ENCODE measurements around the gene ZNF468. TPM values are rescaled to one million over a fixed set of nuclear protein-coding genes. Genes with fewer than 3 reads are reported as not detected.
"Not testable (repeated sequence)": the region's sequence is repeated elsewhere in the genome, so short reads cannot be mapped to it uniquely, and the experiment has no call there.

The ZNF468 gene
- total RNA-seq, 1 donor from 2014 or later: 11.5 TPM

DNA sequence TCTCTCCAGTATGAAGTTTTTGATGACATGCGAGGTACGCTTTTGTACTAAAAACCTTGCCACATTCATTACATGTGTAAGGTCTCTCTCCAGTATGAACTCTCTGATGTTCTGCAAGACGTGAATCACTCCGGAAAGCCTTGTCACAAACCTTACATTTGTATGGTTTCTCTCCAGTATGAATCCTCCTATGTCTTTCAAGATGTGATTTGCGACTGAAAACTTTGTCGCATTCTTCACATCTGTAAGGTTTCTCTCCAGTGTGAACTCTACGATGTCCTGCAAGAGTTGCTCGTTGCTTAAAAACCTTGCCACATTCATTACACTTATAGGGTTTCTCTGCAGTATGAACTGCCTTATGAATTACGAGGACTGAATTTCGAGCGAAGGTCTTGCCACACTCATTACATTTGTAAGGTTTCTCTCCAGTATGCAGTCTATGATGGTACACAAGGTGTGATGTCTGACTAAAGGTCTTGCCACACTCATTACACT lies 23.5 kb upstream of the ZNF468 start:
- no peak for DNase-seq (ENCODE audit: low spot score)
- TF ChIP-seq, protein P1, sequence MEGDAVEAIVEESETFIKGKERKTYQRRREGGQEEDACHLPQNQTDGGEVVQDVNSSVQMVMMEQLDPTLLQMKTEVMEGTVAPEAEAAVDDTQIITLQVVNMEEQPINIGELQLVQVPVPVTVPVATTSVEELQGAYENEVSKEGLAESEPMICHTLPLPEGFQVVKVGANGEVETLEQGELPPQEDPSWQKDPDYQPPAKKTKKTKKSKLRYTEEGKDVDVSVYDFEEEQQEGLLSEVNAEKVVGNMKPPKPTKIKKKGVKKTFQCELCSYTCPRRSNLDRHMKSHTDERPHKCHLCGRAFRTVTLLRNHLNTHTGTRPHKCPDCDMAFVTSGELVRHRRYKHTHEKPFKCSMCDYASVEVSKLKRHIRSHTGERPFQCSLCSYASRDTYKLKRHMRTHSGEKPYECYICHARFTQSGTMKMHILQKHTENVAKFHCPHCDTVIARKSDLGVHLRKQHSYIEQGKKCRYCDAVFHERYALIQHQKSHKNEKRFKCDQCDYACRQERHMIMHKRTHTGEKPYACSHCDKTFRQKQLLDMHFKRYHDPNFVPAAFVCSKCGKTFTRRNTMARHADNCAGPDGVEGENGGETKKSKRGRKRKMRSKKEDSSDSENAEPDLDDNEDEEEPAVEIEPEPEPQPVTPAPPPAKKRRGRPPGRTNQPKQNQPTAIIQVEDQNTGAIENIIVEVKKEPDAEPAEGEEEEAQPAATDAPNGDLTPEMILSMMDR (IDR thresholded peaks at IDR 0.05): no peak
- Mint-ChIP-seq H3K27me3 (ENCODE audit: low read depth) (no peaks in the 10 kb centered on the region), H3K4me1 (ENCODE audit: low read depth) (no peaks in the 10 kb centered on the region), H3K36me3 (ENCODE audit: low read depth) (peaks cover 76% of the 10 kb centered on the region), H3K4me3 (ENCODE audit: unreplicated experiment) (no peak overlapping the region), H3K27ac (ENCODE audit: unreplicated experiment) (no peak overlapping the region), H3K9me3 (ENCODE audit: low read depth) (peaks cover 55% of the 10 kb centered on the region)

DNA sequence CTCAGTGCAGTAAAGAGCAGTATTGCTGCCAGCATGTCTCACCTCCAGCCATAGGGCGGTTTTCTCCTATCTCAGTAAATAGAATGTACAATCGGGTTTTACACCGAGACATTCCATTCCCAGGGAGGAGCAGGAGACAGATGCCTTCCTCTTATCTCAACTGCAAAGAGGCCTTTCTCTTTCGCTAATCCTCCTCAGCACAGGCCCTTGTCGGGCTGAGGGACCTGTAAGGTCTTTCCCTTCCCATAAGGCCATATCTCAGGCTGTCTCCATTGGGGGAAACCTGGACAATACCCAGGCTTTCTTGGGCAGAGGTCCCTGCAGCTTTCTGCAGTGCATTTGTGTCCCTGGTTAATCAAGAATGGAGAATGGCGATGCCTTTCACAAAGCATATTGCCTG lies 15.6 kb upstream of the ZNF468 start:
- H3K4me1 Mint-ChIP-seq (ENCODE audit: low read depth); DNase-seq (ENCODE audit: low spot score); H3K27ac Mint-ChIP-seq (ENCODE audit: unreplicated experiment); H3K4me3 Mint-ChIP-seq (ENCODE audit: unreplicated experiment); H3K27me3 Mint-ChIP-seq (ENCODE audit: low read depth): not testable (repeated sequence)
- Mint-ChIP-seq H3K9me3 (ENCODE audit: low read depth) (peaks cover 16% of the 10 kb centered on the region), H3K36me3 (ENCODE audit: low read depth) (peaks cover 14% of the 10 kb centered on the region)

DNA sequence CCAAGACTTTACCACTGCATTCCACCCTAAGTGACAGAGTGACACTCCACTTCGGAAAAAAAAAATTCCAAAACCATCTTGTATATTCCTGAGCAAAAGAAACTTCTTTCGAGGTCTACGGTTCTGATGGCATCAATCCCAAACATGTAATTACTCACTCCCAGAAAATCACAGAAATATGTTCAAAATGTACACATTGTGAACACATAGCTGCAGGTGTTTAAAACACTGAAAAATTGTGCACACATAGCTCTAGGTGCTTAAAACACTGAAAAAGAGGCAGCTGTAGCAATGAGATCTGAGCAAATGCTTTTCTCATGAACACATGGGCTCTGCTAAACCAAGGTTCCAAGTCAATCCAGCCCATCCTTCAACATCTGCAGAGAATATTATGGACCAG lies 14.0 kb upstream of the ZNF468 start:
- Mint-ChIP-seq H3K4me1 (ENCODE audit: low read depth) (no peaks in the 10 kb centered on the region), H3K4me3 (ENCODE audit: unreplicated experiment) (no peak overlapping the region), H3K27ac (ENCODE audit: unreplicated experiment) (no peak overlapping the region), H3K9me3 (ENCODE audit: low read depth) (peaks cover 9% of the 10 kb centered on the region), H3K36me3 (ENCODE audit: low read depth) (peaks cover 6% of the 10 kb centered on the region), H3K27me3 (ENCODE audit: low read depth) (no peaks in the 10 kb centered on the region)
- TF ChIP-seq, protein P1 (IDR thresholded peaks at IDR 0.05): no peak
- DNase-seq (ENCODE audit: low spot score): no peak

DNA sequence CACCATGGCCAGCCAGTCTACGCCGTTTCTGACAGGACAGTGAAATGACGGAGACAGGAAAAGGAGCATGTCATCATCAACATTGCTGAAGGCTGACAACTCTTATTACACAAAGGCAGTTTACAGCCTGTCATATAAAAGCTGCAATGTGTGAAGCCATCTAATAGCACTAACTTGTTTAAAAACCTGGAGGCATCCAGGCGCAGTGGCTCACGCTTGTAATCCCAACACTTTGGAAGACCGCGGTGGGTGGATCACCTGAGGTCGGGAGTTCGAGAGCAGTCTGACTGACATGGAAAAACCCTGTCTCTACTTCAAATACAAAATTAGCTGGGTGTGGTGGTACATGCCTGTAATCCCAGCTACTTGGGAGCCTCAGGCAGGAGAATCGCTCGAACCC lies 10.6 kb upstream of the ZNF468 start:
- H3K4me1 Mint-ChIP-seq (ENCODE audit: low read depth); DNase-seq (ENCODE audit: low spot score); H3K27me3 Mint-ChIP-seq (ENCODE audit: low read depth); H3K27ac Mint-ChIP-seq (ENCODE audit: unreplicated experiment); H3K36me3 Mint-ChIP-seq (ENCODE audit: low read depth); H3K9me3 Mint-ChIP-seq (ENCODE audit: low read depth); H3K4me3 Mint-ChIP-seq (ENCODE audit: unreplicated experiment): not testable (repeated sequence)

DNA sequence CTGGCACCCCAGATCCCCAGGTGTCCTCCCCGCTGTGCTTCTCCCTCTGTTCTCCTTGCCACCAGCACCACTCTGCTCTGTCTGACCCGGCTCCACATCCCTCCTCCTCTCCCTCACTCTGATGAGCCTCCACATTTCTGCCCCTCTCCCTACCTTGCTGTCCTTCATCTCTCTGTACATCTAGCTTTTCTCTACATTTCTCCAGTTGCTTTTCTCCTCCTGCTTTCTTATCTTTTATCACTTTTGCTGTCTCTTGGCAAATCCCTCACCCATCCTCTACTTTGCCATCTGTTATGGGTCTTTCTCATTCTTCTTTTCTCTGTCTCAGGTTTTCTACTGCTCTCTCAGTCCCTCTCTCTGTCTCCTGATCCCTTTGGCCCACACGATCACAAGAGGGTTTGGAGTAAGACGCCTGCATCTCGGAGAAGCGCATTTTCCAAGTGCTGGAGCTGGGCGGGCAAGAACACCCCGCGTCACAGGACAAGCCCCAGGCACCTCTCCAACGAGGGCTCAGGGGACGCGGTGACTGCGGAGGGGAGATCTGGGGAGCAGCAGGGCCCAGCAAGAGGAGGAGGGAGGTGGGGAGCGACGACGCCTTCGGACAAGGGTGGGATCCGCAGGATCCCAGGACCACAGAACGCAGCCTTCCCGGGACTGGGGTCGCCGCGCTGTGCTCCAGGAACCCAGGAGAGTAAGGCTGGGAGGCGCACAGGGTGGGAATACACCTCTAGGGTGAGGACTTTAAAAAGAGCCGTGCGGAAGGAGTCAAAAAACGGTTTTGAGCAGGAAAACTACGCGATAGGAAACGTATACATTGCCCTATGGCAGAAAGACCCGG lies 660 bp downstream of the ZNF468 start:
- H3K36me3 Mint-ChIP-seq (ENCODE audit: low read depth): peaks cover 14% of the 10 kb centered on the region
- not testable (repeated sequence) for DNase-seq (ENCODE audit: low spot score); H3K27me3 Mint-ChIP-seq (ENCODE audit: low read depth); H3K9me3 Mint-ChIP-seq (ENCODE audit: low read depth)
- peak overlapping the region; percentile 97 for H3K27ac Mint-ChIP-seq (ENCODE audit: unreplicated experiment)
- peaks cover 27% of the 10 kb centered on the region for H3K4me1 Mint-ChIP-seq (ENCODE audit: low read depth)
- H3K4me3 Mint-ChIP-seq (ENCODE audit: unreplicated experiment): peak overlapping the region; percentile 90

DNA sequence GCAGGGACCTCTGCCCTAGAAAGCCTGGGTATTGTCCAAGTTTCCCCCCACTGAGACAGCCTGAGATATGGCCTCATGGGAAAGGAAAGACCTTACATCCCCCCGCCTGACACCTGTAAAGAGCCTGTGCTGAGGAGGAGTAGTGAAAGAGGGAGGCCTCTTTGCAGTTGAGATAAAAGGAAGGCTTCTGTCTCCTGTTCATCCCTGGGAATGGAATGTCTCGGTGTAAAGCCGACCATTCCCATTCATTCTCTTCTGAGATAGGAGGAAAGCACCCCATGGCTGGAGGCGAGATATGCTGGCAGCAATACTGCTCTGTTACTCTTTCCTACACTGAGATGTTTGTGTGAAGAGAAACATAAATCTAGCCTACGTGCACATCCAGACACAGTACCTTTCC lies 10.1 kb downstream of the ZNF468 start:
- not testable (repeated sequence) for H3K4me1 Mint-ChIP-seq (ENCODE audit: low read depth); H3K27ac Mint-ChIP-seq (ENCODE audit: unreplicated experiment); H3K27me3 Mint-ChIP-seq (ENCODE audit: low read depth); H3K4me3 Mint-ChIP-seq (ENCODE audit: unreplicated experiment); DNase-seq (ENCODE audit: low spot score)
- peaks cover 74% of the 10 kb centered on the region for H3K36me3 Mint-ChIP-seq (ENCODE audit: low read depth)
- peaks cover 34% of the 10 kb centered on the region for H3K9me3 Mint-ChIP-seq (ENCODE audit: low read depth)

DNA sequence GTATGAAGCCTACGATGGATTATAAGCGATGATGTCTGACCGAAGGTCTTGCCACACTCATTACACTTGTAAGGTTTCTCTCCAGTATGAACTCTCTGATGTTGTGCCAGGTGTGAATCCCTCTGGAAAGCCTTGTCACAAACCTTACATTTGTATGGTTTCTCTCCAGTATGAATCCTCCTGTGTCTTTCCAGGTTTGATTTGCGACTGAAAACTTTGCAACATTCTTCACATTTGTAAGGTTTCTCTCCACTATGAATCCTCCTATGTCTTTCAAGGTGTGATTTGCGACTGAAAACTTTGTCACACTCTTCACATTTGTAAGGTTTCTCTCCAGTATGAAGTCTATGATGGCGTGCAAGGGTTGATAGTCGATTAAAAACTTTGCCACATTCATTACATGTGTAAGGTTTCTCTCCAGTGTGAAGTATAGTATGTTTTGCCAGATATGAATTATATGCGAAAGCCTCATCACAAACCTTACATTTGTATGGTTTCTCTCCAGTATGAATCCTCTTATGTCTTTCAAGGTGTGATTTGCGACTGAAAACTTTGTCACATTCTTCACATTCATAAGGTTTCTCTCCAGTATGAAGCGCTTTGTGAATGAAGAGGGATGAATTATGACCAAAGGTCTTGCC lies 16.5 kb downstream of the ZNF468 start:
- not testable (repeated sequence) for H3K27ac Mint-ChIP-seq (ENCODE audit: unreplicated experiment); H3K4me3 Mint-ChIP-seq (ENCODE audit: unreplicated experiment); H3K27me3 Mint-ChIP-seq (ENCODE audit: low read depth); DNase-seq (ENCODE audit: low spot score); H3K4me1 Mint-ChIP-seq (ENCODE audit: low read depth)
- Mint-ChIP-seq H3K9me3 (ENCODE audit: low read depth) (peaks cover 74% of the 10 kb centered on the region), H3K36me3 (ENCODE audit: low read depth) (peaks cover 87% of the 10 kb centered on the region)

DNA sequence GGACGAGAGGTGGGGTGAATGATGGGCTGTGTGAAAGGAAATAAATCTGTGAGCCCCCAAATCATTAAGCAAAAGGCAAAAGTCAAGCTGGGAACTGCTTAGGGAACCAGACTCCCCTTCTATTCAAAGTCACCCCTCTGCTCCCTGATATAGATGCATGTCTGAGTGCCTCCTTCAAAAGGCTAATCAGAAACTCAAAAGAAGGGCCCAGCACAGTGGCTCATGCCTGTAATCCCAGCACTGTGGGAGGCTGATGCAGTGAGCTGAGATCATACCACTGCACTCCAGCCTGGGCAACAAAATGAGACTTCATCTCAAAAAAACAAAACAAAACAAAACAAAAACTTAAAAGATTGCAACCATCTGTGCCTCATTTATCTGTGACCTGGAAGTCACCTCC lies 23.1 kb downstream of the ZNF468 start:
- DNase-seq (ENCODE audit: low spot score); H3K4me1 Mint-ChIP-seq (ENCODE audit: low read depth); H3K4me3 Mint-ChIP-seq (ENCODE audit: unreplicated experiment); H3K27ac Mint-ChIP-seq (ENCODE audit: unreplicated experiment); H3K27me3 Mint-ChIP-seq (ENCODE audit: low read depth): not testable (repeated sequence)
- Mint-ChIP-seq H3K36me3 (ENCODE audit: low read depth) (peaks cover 28% of the 10 kb centered on the region), H3K9me3 (ENCODE audit: low read depth) (peaks cover 52% of the 10 kb centered on the region)

DNA sequence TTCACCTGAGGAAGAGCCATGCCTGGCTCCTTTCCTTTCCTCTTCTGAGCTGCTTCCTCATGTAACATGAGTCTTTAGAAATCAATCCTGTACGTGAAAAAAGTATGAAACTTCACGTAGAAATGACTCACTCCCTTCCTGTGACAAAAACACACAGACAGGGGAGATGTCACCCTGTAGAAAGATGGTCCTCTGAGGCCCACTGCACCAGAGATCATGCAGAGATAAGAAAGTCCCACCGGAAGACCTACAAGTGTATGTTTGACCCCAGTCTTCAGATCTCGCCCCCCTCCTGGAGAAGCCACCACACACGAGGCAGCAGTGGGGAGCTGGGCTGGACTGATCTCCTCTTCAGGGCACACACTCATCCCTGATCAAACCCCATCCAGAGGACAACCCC lies 23.9 kb downstream of the ZNF468 start:
- peaks cover 25% of the 10 kb centered on the region for H3K36me3 Mint-ChIP-seq (ENCODE audit: low read depth)
- H3K9me3 Mint-ChIP-seq (ENCODE audit: low read depth): peaks cover 47% of the 10 kb centered on the region
- H3K27ac Mint-ChIP-seq (ENCODE audit: unreplicated experiment); DNase-seq (ENCODE audit: low spot score); H3K4me3 Mint-ChIP-seq (ENCODE audit: unreplicated experiment); H3K4me1 Mint-ChIP-seq (ENCODE audit: low read depth); H3K27me3 Mint-ChIP-seq (ENCODE audit: low read depth): not testable (repeated sequence)

DNA sequence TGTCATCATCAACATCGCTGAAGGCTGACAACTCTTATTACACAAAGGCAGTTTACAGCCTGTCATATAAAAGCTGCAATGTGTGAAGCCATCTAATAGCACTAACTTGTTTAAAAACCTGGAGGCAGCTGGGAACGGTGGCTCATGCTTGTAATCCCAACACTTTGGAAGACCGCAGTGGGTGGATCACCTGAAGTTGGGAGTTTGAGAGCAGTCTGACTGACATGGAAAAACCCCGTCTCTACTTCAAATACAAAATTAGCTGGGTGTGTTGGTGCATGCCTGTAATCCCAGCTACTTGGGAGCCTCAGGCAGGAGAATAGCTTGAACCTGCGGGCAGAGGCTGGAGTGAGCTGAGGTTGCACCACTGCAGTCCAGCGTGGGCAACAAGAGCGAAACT lies 27.6 kb downstream of the ZNF468 start:
- H3K36me3 Mint-ChIP-seq (ENCODE audit: low read depth); DNase-seq (ENCODE audit: low spot score); H3K4me1 Mint-ChIP-seq (ENCODE audit: low read depth); H3K27me3 Mint-ChIP-seq (ENCODE audit: low read depth); H3K27ac Mint-ChIP-seq (ENCODE audit: unreplicated experiment); H3K4me3 Mint-ChIP-seq (ENCODE audit: unreplicated experiment): not testable (repeated sequence)
- peaks cover 21% of the 10 kb centered on the region for H3K9me3 Mint-ChIP-seq (ENCODE audit: low read depth)

Measured in chondrocyte (in vitro differentiated cells).